ENCODE results near the gene BEST1. TPM values are rescaled to one million over a fixed set of nuclear protein-coding genes. Genes with fewer than 3 reads are reported as not detected.

The BEST1 gene
- total and polyA plus RNA-seq, 2 of the 13 experiments (the other 11 are each of a cell fraction or from before 2014, with no cell fraction given), result 0.09 to 0.65 TPM

GRCh38 chr11:61973476-61974162 is 23.5 kb downstream of the BEST1 start (continued):
- peak; percentile 58; the same call in 1 of the 2 replicates for TF ChIP-seq ZNF512B (CRISPR knock-in tag; IDR thresholded peaks at IDR 0.05; ENCODE audit: borderline replicate concordance)
- TF ChIP-seq HNRNPL (IDR thresholded peaks at IDR 0.05; ENCODE audit: low read depth, low read length), result peak; percentile 80
- no peak for TF ChIP-seq REL (CRISPR knock-in tag; conservative IDR thresholded peaks at IDR 0.05)
- peak; percentile 14; the same call in 1 of the 2 replicates for TF ChIP-seq MXD4 (CRISPR knock-in tag; IDR thresholded peaks at IDR 0.05)
- TF ChIP-seq ZFP62 (CRISPR knock-in tag; IDR thresholded peaks at IDR 0.05), result no peak
- no peak for TF ChIP-seq HNF1A (IDR thresholded peaks at IDR 0.05; ENCODE audit: low read depth)
- no peak for TF ChIP-seq HNF1A (CRISPR knock-in tag; IDR thresholded peaks at IDR 0.05; ENCODE audit: borderline replicate concordance)
- TF ChIP-seq RNF2 (conservative IDR thresholded peaks at IDR 0.05; ENCODE audit: low read depth), result no peak
- peak; percentile 34; the same call in 1 of the 2 replicates for TF ChIP-seq ZHX1 (CRISPR knock-in tag; IDR thresholded peaks at IDR 0.05; ENCODE audit: low read depth)
- TF ChIP-seq PATZ1 (CRISPR knock-in tag; IDR thresholded peaks at IDR 0.05), result no peak
- no peak for TF ChIP-seq ZNF296 (CRISPR knock-in tag; conservative IDR thresholded peaks at IDR 0.05)
- no peak for TF ChIP-seq ZNF639 (CRISPR knock-in tag; conservative IDR thresholded peaks at IDR 0.05)
- TF ChIP-seq CREB1 (IDR thresholded peaks at IDR 0.05), result no peak
- TF ChIP-seq CREB1 (CRISPR knock-in tag; IDR thresholded peaks at IDR 0.05), result no peak
- no peak for TF ChIP-seq SRY (CRISPR knock-in tag; IDR thresholded peaks at IDR 0.05)
- no peak for TF ChIP-seq KDM3A (CRISPR knock-in tag; IDR thresholded peaks at IDR 0.05; ENCODE audit: low read depth)
- no peak for TF ChIP-seq ISL2 (CRISPR knock-in tag; IDR thresholded peaks at IDR 0.05)
